ENCODE measurements around the gene DNAH17.

The DNAH17 gene

DNA sequence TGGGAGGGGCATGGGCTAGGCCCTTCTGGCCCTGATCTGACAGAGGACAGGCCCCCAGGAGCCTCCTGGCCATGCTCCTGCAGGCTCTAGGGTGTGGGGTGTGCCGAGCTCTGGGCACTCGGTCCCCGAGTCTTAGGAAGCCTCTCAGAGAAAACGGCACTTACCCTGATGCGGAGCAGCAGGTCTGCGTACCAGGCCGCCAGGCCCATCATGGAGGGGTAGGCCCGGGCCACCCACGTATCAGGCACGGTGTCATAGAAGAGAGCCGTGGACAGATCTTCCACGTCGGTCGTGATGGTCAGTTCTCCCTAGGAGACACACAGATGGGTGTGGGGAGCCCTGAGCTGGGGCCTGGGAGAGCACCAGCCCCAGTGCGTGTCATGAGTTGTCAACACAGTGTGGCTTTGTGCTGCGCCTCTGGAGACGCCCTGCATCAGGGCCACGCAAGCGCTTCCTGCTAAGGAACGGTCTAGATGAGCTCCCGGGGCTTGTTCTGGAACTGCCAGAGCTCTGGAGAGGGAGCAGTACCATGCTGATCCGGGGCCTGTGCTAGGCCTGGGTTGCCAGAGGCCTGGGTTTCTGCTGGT lies 150.8 kb downstream of the DNAH17 start (continued):
- no peak for TF ChIP-seq TSHZ2 (CRISPR knock-in tag; IDR thresholded peaks at IDR 0.05)
- TF ChIP-seq OSR1 (CRISPR knock-in tag; IDR thresholded peaks at IDR 0.05) = no peak

DNA sequence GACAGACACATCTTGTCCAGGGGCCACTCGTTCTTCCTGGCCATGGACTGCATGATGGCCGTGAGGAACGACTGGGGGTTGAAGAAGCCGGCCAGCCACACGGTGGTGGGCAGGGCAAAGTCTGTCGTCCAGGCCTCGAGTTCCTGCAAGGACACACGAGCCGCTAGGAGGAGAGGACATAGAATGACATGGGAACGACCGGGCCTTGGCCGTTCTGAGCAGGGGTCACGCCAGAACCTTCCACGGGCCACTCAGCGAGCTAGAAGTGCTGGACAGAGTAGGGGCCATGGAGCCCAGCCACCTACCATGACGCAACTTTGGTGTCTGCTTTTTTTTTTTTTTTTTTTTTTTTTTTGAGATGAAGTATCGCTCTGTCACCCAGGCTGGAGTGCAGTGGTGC lies 151.8 kb downstream of the DNAH17 start:
- TF ChIP-seq, protein P1, sequence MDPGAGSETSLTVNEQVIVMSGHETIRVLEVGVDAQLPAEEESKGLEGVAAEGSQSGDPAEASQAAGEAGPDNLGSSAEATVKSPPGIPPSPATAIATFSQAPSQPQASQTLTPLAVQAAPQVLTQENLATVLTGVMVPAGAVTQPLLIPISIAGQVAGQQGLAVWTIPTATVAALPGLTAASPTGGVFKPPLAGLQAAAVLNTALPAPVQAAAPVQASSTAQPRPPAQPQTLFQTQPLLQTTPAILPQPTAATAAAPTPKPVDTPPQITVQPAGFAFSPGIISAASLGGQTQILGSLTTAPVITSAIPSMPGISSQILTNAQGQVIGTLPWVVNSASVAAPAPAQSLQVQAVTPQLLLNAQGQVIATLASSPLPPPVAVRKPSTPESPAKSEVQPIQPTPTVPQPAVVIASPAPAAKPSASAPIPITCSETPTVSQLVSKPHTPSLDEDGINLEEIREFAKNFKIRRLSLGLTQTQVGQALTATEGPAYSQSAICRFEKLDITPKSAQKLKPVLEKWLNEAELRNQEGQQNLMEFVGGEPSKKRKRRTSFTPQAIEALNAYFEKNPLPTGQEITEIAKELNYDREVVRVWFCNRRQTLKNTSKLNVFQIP (CRISPR knock-in tag; IDR thresholded peaks at IDR 0.05; ENCODE audit: borderline replicate concordance, low read depth) = no peak
- no peak for TF ChIP-seq ARNTL (CRISPR knock-in tag; IDR thresholded peaks at IDR 0.05; ENCODE audit: borderline replicate concordance, low read depth)
- TF ChIP-seq ZC3H10 (CRISPR knock-in tag; IDR thresholded peaks at IDR 0.05) = no peak
- TF ChIP-seq ISL1 (CRISPR knock-in tag; IDR thresholded peaks at IDR 0.05) = no peak
- TF ChIP-seq RARB (CRISPR knock-in tag; IDR thresholded peaks at IDR 0.05) = no peak
- no peak for TF ChIP-seq ZFP3 (CRISPR knock-in tag; IDR thresholded peaks at IDR 0.05)
- TF ChIP-seq ZNF8 (CRISPR knock-in tag; IDR thresholded peaks at IDR 0.05) = no peak
- no peak for TF ChIP-seq TSHZ2 (CRISPR knock-in tag; IDR thresholded peaks at IDR 0.05)
- TF ChIP-seq SNAI2 (CRISPR knock-in tag; IDR thresholded peaks at IDR 0.05) = no peak
- no peak for TF ChIP-seq CSRNP3 (CRISPR knock-in tag; IDR thresholded peaks at IDR 0.05)
- ATAC-seq = no peak

GRCh38 chr17:78423961-78424675 lies 153.1 kb downstream of the DNAH17 start:
- ATAC-seq = no peak
- TF ChIP-seq, protein P1 (CRISPR knock-in tag; IDR thresholded peaks at IDR 0.05; ENCODE audit: borderline replicate concordance, low read depth) = no peak
- TF ChIP-seq CSDC2 (CRISPR knock-in tag; IDR thresholded peaks at IDR 0.05) = no peak
- TF ChIP-seq ARNTL (CRISPR knock-in tag; IDR thresholded peaks at IDR 0.05; ENCODE audit: borderline replicate concordance, low read depth) = no peak
- no peak for TF ChIP-seq TSHZ2 (CRISPR knock-in tag; IDR thresholded peaks at IDR 0.05)
- TF ChIP-seq TCF4 (CRISPR knock-in tag; IDR thresholded peaks at IDR 0.05; ENCODE audit: borderline replicate concordance) = no peak
- no peak for TF ChIP-seq ZC3H10 (CRISPR knock-in tag; IDR thresholded peaks at IDR 0.05)
- TF ChIP-seq SNAI2 (CRISPR knock-in tag; IDR thresholded peaks at IDR 0.05) = no peak

Measured in SK-N-SH treated with all-trans-retinoic acid at 6 μM for 48 hours (cell line).